HG03460 (cell line): ENCODE results near the gene LMAN2L.

ENCODE experiments used
- ATAC-seq: cut with Tn5 transposase; IDR thresholded peaks from one replicate; pipeline ENCODE4 v1.9.1; 2021; ENCODE audit not compliant: unreplicated experiment

LMAN2L gene

GRCh38 chr2:96710985-96711384, 28.9 kb downstream of the LMAN2L start:
- ATAC-seq = no peak

- no peak for ATAC-seq
Observed at GRCh38 chr2:96703021-96703751, 36.7 kb downstream of the LMAN2L start.

DNA sequence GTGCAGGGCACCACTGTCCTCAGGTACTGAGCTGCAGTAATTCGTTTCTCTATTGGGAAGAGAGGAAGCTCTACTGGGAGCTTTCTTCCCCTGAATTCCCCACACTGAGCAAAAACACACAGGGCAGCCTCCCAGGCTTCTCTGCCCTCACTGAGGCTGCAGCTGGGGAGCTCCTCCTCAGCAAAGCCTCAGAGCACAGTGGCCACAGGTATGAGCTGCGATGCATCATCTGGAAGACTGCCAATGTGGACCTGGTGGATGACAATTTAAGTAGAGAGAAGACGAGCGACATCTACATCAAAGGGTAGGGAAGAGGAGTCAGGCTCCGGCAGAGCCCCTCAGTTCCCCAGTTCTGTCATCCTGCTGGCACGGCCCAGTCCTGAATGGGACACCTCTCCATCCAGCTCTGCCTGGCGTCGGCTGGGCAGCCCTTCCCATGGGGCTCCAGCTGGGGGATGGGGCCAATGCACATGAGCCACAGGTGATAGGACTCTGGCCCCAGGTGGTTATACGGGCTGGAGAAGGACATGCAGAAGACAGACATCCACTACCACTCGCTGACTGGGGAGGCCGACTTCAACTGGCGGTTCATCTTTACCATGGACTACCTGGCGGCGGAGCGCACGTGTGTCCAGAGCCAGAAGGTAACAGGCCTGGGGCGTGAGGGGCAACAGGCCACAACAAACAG, 37.6 kb downstream of the LMAN2L start:
- no peak for ATAC-seq

DNA sequence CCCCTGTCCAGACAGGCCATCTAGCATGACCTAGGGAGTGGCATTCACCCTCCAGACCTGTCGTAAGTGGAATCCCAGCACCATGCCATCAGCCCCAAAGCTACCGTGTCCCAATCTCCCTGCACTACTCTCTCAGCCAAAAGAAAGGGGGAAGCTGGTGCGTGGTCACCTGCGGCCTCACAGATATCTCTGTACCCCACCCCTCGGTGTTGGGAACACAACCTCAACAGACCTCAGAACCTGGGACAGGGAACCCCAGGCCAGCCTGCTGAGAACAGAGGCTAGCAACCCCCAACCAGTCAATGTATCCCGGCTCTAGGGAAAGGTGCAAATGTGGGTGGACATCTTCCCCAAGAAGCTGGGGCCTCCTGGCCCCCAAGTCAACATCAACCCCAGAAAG, 38.2 kb downstream of the LMAN2L start:
- ATAC-seq = no peak

- no peak for ATAC-seq
Observed at GRCh38 chr2:96700086-96700485, 39.8 kb downstream of the LMAN2L start.

GRCh38 chr2:96699621-96700020, 40.2 kb downstream of the LMAN2L start:
- ATAC-seq = no peak

- ATAC-seq = no peak
Observed at GRCh38 chr2:96699021-96699420, 40.8 kb downstream of the LMAN2L start.

DNA sequence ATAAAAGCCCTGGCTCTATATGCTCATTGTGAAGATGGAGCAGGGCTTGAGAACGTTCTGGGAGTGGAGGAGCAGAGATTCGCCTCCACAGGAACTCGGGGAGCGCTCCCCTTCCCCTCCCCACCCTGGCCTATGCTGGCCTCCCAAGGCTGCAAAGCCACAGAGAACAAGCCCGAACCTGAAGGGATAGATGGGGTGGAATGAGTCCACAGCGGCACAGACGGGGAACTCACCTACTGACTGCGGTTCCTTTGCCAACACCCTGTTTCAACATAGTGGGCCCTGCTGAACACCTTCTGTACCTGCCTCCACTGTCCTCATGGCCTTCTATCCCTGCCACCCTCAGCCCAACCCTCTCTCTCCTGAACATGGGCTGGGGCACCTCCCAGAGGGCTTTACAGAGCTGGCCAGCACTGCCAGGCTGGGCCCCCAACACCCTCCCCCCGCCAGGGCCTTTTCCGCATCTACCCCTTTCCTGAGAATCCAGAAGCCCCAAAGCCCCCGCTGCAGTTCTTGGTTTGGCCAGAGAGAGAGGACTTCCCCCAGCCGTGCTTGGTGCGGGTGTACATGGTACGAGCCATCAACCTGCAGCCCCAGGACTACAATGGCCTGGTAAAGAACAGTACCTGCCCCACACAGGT, 41.5 kb downstream of the LMAN2L start:
- ATAC-seq = no peak

DNA sequence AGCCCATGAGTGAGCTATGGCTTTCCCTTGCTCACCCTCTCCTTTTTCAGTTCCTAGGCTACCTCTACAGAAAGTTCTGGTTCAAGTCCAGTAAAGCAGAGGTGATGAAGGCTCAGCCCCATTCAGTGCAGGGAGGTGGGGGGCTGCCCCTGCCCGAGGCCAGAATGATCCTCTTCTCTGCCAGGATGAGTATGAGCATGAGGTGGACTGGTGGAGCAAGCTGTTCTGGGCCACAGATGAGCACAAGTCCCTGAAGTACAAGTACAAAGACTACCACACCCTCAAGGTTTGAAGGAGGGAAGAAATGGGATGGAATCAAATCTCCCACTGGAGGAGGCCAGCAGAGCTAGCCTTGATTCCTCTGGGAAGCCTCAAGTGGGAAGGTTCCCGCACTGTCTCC, 42.4 kb downstream of the LMAN2L start:
- ATAC-seq = no peak

DNA sequence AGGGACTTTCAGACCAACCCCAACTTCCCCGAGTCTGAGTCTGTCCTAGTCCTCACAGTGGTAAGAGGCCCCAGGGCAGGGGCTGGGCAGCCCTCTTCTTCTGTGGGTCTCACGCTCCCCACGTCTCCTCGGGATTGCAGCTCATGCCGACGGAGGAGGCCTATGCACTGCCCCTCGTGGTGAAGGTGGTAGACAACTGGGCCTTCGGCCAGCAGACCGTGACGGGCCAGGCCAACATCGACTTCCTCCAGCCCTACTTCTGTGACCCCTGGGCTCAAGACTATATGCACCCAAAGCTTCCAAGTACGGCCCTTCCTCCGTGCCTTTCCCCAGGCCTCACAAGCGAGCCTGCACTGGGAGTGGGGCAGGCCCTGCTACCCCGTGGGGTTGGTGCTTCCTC, 44.3 kb downstream of the LMAN2L start:
- no peak for ATAC-seq

- no peak for ATAC-seq
Observed at GRCh38 chr2:96694816-96695455, 44.9 kb downstream of the LMAN2L start.

- no peak for ATAC-seq
Observed at GRCh38 chr2:96694279-96694678, 45.6 kb downstream of the LMAN2L start.

DNA sequence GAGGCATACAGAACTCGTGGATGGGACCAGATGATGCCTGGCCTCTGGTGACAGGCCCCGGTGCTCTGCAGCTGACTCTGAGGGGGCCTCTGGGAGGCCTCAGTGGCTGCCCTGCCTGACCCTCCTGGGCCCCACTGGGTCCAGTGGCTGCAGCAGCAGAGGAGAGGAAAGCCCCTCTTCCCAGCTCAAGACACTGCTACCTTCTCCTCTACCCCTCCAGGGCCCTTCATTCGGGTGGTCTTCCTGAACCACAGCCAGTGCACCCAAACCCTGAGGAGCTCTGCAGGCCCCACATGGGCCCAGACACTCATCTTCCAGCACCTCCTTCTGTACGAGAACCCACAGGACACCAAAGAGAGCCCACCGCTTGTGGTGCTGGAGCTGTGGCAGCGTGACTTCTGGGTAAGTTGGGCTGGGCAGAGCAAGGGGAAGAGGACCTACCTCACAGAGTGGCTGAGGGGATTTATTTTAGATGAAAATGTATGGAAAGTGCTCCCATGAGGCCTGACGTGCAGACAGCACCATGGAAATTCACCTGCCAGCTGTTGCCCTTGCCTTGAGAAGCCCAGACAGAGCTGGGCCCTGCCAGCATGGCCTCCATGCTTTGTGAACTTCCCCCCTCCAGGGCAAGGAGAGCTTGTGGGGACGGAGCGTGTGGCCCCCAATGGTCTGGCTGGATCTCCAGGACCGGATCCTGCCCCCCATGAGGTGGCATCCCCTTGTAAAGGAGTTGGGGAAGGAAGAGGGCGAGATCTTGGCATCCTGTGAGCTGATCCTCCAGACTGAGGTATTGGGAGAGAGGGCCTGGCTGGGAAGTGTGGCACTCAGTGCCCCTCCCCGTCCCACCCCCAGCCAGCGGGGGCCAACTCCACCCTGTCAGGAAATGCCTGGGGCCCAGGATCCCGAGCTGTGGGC, 46.3 kb downstream of the LMAN2L start:
- ATAC-seq = no peak

- ATAC-seq = no peak
Observed at GRCh38 chr2:96692094-96692971, 47.5 kb downstream of the LMAN2L start.

- ATAC-seq = no peak
Observed at GRCh38 chr2:96691022-96691612, 48.7 kb downstream of the LMAN2L start.

DNA sequence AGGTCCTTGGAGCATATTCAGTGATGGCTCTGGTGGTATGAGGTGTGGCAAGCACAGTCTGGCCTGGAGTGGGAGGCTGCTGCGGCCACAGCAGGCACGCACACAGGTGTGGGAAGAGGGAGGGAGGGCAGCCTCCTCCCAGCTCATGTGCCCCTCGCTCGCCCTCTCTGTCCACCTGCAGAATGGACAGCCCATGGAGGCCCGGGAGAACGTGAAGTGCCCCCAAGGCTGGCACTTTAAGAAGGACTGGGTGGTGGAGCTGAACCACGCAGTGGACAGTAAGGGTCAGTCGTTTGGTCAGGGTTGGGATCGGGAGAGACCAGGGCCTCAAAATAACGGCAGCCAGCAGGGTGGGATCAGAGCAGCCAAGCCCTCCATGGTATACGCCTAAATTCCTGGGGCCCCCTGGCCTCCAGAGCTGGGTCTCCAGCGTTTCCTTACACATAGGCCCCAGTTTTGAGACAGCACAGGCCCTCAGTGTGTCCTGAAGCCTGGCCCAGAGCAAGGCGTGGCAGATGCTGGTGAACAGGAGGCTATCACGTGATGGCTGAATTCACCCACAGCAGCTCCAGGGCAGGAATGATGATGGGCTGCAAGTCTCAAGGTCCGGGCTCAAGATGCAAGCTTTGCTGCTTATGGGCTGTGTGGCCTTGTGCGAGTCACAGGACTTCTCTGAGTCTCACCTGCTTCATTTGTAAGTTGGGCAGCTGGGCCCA, 49.4 kb downstream of the LMAN2L start:
- ATAC-seq = no peak

GRCh38 chr2:96689431-96689991, 50.4 kb downstream of the LMAN2L start:
- no peak for ATAC-seq

GRCh38 chr2:96688649-96689430, 51.0 kb downstream of the LMAN2L start:
- ATAC-seq = no peak
